ENCODE data around the gene REPIN1. TPM values are rescaled to one million over a fixed set of nuclear protein-coding genes. Genes with fewer than 3 reads are reported as not detected.
A peak's percentile ranks its signal among the peaks of the same experiment; 100 is the strongest.

The REPIN1 gene
- total RNA-seq, 1 experiment from 2014 or later, result 106 TPM

DNA sequence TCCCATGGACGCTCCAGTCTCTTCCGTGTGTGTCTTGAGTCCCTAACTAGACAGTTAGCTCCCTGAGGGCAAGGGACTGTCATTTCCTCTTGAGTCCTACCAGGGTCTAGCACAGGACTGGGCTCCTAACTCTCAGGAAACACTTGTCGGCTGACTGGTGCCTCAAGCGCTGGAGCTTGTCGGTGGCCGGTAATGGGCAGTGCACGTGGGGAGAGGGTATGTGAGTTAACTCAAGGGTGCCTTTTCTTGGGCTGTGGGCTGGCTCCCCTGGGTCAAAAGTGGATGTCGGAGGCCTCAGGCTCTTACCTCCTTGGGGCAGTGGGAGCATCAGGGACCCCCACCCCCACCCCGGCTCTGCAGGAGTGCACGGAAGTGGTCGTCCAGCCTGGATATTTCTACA is 43.4 kb downstream of the REPIN1 start:
- no peak overlapping the region for H2BK5ac ChIP-seq (ENCODE audit: insufficient read length, low read length)
- no peak overlapping the region for H3T11ph ChIP-seq (ENCODE audit: low read length)
- H4K20me1 ChIP-seq (ENCODE audit: control insufficient read depth, insufficient read depth, insufficient read length), result no peaks in the 10 kb centered on the region
- no peak overlapping the region for H2BK15ac ChIP-seq (ENCODE audit: low read depth, low read length)
- no peaks in the 10 kb centered on the region for H3K79me1 ChIP-seq (ENCODE audit: insufficient read depth, low read depth, low read length, poor library complexity, severe bottlenecking)
- no peaks in the 10 kb centered on the region for H3K27me3 ChIP-seq (ENCODE audit: insufficient read depth, low read length)
- no peak overlapping the region for H3K4me2 ChIP-seq (ENCODE audit: insufficient read depth, insufficient read length, low read length)
- DNase-seq, result no peak
- TF ChIP-seq, protein P1, sequence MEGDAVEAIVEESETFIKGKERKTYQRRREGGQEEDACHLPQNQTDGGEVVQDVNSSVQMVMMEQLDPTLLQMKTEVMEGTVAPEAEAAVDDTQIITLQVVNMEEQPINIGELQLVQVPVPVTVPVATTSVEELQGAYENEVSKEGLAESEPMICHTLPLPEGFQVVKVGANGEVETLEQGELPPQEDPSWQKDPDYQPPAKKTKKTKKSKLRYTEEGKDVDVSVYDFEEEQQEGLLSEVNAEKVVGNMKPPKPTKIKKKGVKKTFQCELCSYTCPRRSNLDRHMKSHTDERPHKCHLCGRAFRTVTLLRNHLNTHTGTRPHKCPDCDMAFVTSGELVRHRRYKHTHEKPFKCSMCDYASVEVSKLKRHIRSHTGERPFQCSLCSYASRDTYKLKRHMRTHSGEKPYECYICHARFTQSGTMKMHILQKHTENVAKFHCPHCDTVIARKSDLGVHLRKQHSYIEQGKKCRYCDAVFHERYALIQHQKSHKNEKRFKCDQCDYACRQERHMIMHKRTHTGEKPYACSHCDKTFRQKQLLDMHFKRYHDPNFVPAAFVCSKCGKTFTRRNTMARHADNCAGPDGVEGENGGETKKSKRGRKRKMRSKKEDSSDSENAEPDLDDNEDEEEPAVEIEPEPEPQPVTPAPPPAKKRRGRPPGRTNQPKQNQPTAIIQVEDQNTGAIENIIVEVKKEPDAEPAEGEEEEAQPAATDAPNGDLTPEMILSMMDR (conservative IDR thresholded peaks at IDR 0.05), result no peak
- H3K79me2 ChIP-seq (ENCODE audit: insufficient read depth, low read length), result no peaks in the 10 kb centered on the region
- Mint-ChIP-seq H3K4me1 (peaks cover 12 to 26% of the 10 kb centered on the region in 2 experiments), H3K36me3 (ENCODE audit: insufficient read depth in 1 of 3, low read depth in 3 of 3) (peaks cover 13 to 44% (median 43%) of the 10 kb centered on the region in 3 experiments), H3K9me3 (no peaks in the 10 kb centered on the region; a peak in 1 of 5 replicates), H3K27ac (peak overlapping the region in 2 of 3 experiments; percentile 66 to 94; a peak in 3 of 7 replicates), H3K4me3 (no peak overlapping the region), H3K27me3 (ENCODE audit: low read depth) (no peaks in the 10 kb centered on the region; the same call in 1 of the 2 replicates)
- H3K9ac ChIP-seq (ENCODE audit: extremely low read depth, insufficient read length, low read length), result no peak overlapping the region
- H2BK12ac ChIP-seq (ENCODE audit: insufficient read length, low read depth, low read length), result no peak overlapping the region
- H2AFZ ChIP-seq (ENCODE audit: low read length), result no peak overlapping the region
- no peaks in the 10 kb centered on the region for H3K23me2 ChIP-seq (ENCODE audit: insufficient read length, low read depth, low read length, poor library complexity, severe bottlenecking)
- no peak overlapping the region for H3K56ac ChIP-seq (ENCODE audit: insufficient read length, low read depth, low read length)
- no peak overlapping the region for H2BK120ac ChIP-seq (ENCODE audit: low read depth, low read length, poor library complexity, severe bottlenecking)
- no peak overlapping the region for H3K4ac ChIP-seq (ENCODE audit: low read depth, low read length)
- no peak overlapping the region for H3K23ac ChIP-seq (ENCODE audit: insufficient read length, low read depth, low read length)
- H3K9me3 ChIP-seq (ENCODE audit: control insufficient read depth, low read depth, low read length), result no peaks in the 10 kb centered on the region
- no peak overlapping the region for H4K8ac ChIP-seq (replicated peaks; ENCODE audit: insufficient read length, low read depth, low read length)
- no peak overlapping the region for H4K5ac ChIP-seq (ENCODE audit: insufficient read length, low read depth, low read length)
- H3K18ac ChIP-seq (ENCODE audit: insufficient read length, low read depth, low read length), result no peak overlapping the region
- H3K14ac ChIP-seq (ENCODE audit: insufficient read depth, low read length), result no peak overlapping the region
- H4K91ac ChIP-seq (ENCODE audit: insufficient read length, low read depth, low read length), result no peak overlapping the region
- H2AK5ac ChIP-seq (ENCODE audit: insufficient read length, low read length), result no peak overlapping the region
- no peak overlapping the region for H3K27ac ChIP-seq (ENCODE audit: insufficient read length, low read depth, low read length)
- WGBS (ENCODE audit: extremely low coverage, insufficient read length, low lambda C conversion rate), result no CpG with 5 or more reads among the region's 11 CpGs
- H3K4me1 ChIP-seq (ENCODE audit: insufficient read depth, low read length), result no peaks in the 10 kb centered on the region
- H2BK20ac ChIP-seq (ENCODE audit: low read depth, low read length, poor library complexity, severe bottlenecking), result no peak overlapping the region

Measured in H9 (cell line).